Ishikawa (cell line): ENCODE data around the gene TMEM178B.

Source experiments
- EGR1 ChIP-seq: IDR thresholded peaks from 2 replicates; pipeline ENCODE4 v1.6.1; 2012
- MAX ChIP-seq: IDR thresholded peaks from 2 replicates; pipeline ENCODE4 v1.6.1; 2012
- RAD21 ChIP-seq: IDR thresholded peaks from 2 replicates; pipeline ENCODE4 v1.6.1; 2012; ENCODE audit warnings: low read depth
- TAF1 ChIP-seq: IDR thresholded peaks from 2 replicates; pipeline ENCODE4 v1.6.1; 2012; ENCODE audit warnings: low read depth, mild to moderate bottlenecking
- TCF12 ChIP-seq: IDR thresholded peaks from 2 replicates; pipeline ENCODE4 v1.6.1; 2012; ENCODE audit warnings: low read depth
- TF ChIP-seq, protein P1 (sequence below): IDR thresholded peaks from 2 replicates; pipeline ENCODE4 v1.6.1; 2012

DNA sequence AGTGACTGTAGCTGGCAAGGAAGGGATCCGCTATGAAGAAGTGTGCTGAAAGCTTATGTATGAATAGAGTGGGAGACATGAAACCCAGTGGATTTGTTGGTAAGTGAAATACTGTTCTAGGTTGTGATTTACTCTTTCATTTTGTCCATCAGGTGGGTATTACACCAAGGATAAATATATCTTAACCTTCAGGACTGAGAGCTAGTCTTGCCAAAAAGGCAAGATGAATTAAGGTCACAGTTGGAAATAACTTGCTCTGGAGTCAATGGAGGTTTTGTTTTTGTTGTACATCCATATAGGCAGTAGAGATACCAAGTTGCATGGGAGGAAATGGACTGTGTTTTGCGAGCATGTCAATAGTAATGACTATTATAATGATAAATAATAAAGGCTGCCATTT is 190.6 kb downstream of the TMEM178B start:
- TF ChIP-seq TAF1, result no peak
- TF ChIP-seq EGR1, result no peak
- TF ChIP-seq TCF12, result no peak
- TF ChIP-seq RAD21, result no peak
- TF ChIP-seq, protein P1, sequence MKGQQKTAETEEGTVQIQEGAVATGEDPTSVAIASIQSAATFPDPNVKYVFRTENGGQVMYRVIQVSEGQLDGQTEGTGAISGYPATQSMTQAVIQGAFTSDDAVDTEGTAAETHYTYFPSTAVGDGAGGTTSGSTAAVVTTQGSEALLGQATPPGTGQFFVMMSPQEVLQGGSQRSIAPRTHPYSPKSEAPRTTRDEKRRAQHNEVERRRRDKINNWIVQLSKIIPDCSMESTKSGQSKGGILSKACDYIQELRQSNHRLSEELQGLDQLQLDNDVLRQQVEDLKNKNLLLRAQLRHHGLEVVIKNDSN, result no peak
- no peak for TF ChIP-seq MAX
